GM12878 (cell line): Measurements from ENCODE around the gene TRIM69. TPM values are rescaled to one million over a fixed set of nuclear protein-coding genes. Genes with fewer than 3 reads are reported as not detected.

Experiments used
- ATAC-seq: fragments of 200-7000 bp; cut with Tn5 transposase; 3 replicates; pipeline ENCODE4 v1.9.1; 2020; ENCODE audit warnings: mild to moderate bottlenecking, moderate library complexity
- Bru-seq: library from RNA; stranded (reverse); fragments of 400-500 nt; gene quantifications from one replicate; lab custom pipeline; 2021; lab: Mats Ljungman, UMichigan
- BruChase-seq, 2 experiments: library from RNA; stranded (reverse); fragments of 400-500 nt; gene quantifications; one replicate each; lab custom pipeline; 2021; lab: Mats Ljungman, UMichigan
- BruUV-seq: library from RNA; stranded (reverse); fragments of 400-500 nt; replicated peaks from 2 replicates; lab custom pipeline; 2021; lab: Mats Ljungman, UMichigan
- CTCF ChIA-PET: fragments of 300-600 bp; sonication (Branson Sonifier 250); formaldehyde crosslinking; extraction: SDS; loops from one replicate; lab custom pipeline; 2021; ENCODE audit warnings: inconsistent platforms; lab: Yijun Ruan, JAX
- POLR2A ChIA-PET: fragments of 350-600 bp; formaldehyde crosslinking; extraction: SDS; loops from one replicate; lab custom pipeline; 2021; ENCODE audit warnings: inconsistent platforms; lab: Charles Lee
- RAD21 ChIA-PET: fragments of 300-600 bp; sonication (Branson Sonifier 250); formaldehyde crosslinking; loops from one replicate; lab custom pipeline; 2023; ENCODE audit warnings: antibody characterized with exemption; ENCODE audit not compliant: unreplicated experiment; lab: Charles Lee
- SMC1A ChIA-PET: fragments of 300-600 bp; sonication (Branson Sonifier 250); formaldehyde crosslinking; loops from one replicate; lab custom pipeline; 2023; ENCODE audit not compliant: unreplicated experiment, uncharacterized antibody; lab: Charles Lee
- DNase-seq: peaks from one replicate; pipeline ENCODE4 v3.0.0-alpha.2; 2011; ENCODE audit warnings: low read depth, low spot score
- FAIRE-seq: peaks from 3 replicates; lab custom pipeline; 2011; peaks lifted over from hg19 to GRCh38; lab: Jason Lieb, UNC
- H2AFZ ChIP-seq: 2 replicates; pipeline ENCODE4 v1.6.0; 2011; ENCODE audit warnings: low read depth, low read length, control low read depth; ENCODE audit not compliant: control insufficient read depth
- H3K27ac ChIP-seq: 2 replicates; pipeline ENCODE4 v1.5.1; 2011; ENCODE audit warnings: control low read depth; ENCODE audit not compliant: control insufficient read depth, insufficient read depth
- H3K27me3 ChIP-seq, 2 experiments: replicated peaks in 1 of 2; 2 replicates each; pipeline versions ENCODE4 v1.6.0 to v1.6.1; 2011; ENCODE audit warnings: low read length in 1 of 2; ENCODE audit not compliant: control insufficient read depth in 2 of 2, insufficient read depth in 2 of 2
- H3K36me3 ChIP-seq, 2 experiments: 2 replicates each; pipeline ENCODE4 v1.5.1; 2011; ENCODE audit warnings: low read length in 1 of 2; ENCODE audit not compliant: control insufficient read depth in 2 of 2, insufficient read depth in 2 of 2
- H3K4me1 ChIP-seq: 2 replicates; pipeline ENCODE4 v1.6.1; 2011; ENCODE audit warnings: mild to moderate bottlenecking, low read length, moderate library complexity, mixed read lengths; ENCODE audit not compliant: control insufficient read depth, insufficient read depth
- H3K4me2 ChIP-seq: 2 replicates; pipeline ENCODE4 v1.6.0; 2011; ENCODE audit warnings: control low read depth; ENCODE audit not compliant: control insufficient read depth, insufficient read depth
- H3K4me3 ChIP-seq: fragments of 200-600 bp; sonication (generic); 2 replicates; pipeline ENCODE4 v1.5.1; 2016
- H3K79me2 ChIP-seq: 2 replicates; pipeline ENCODE4 v1.6.0; 2011; ENCODE audit warnings: low read length; ENCODE audit not compliant: control insufficient read depth, insufficient read depth
- H3K9ac ChIP-seq: 2 replicates; pipeline ENCODE4 v1.8.0; 2011; ENCODE audit warnings: low read length, control low read depth, mixed read lengths; ENCODE audit not compliant: control insufficient read depth, insufficient read depth
- H3K9me3 ChIP-seq: replicated peaks from 3 replicates; pipeline ENCODE4 v1.5.1; 2011; ENCODE audit warnings: mild to moderate bottlenecking, low read length; ENCODE audit not compliant: control insufficient read depth, insufficient read depth
- H4K20me1 ChIP-seq: 2 replicates; pipeline ENCODE4 v1.6.0; 2011; ENCODE audit not compliant: control insufficient read depth, insufficient read depth
- CREB1 ChIP-seq: IDR thresholded peaks from 2 replicates; pipeline ENCODE4 v1.6.1; 2012; ENCODE audit warnings: low read depth, mild to moderate bottlenecking, inconsistent platforms
- MTA3 ChIP-seq: IDR thresholded peaks from 2 replicates; pipeline ENCODE4 v1.6.1; 2012; ENCODE audit warnings: low read length, inconsistent platforms, borderline replicate concordance
- NKRF ChIP-seq: fragments of 450-650 bp; conservative IDR thresholded peaks from 2 replicates; pipeline ENCODE4 v1.6.1; 2017; ENCODE audit warnings: mild to moderate bottlenecking, moderate library complexity
- POLR2A ChIP-seq: IDR thresholded peaks from 2 replicates; pipeline ENCODE4 v1.6.1; 2011; ENCODE audit warnings: low read depth, mild to moderate bottlenecking, low read length
- POU2F2 ChIP-seq: IDR thresholded peaks from 3 replicates; pipeline ENCODE4 v1.6.1; 2011; ENCODE audit warnings: low read depth, mild to moderate bottlenecking, low read length, borderline replicate concordance
- TAF1 ChIP-seq: IDR thresholded peaks from 2 replicates; pipeline ENCODE4 v1.6.1; 2011; ENCODE audit warnings: mild to moderate bottlenecking, low read depth, low read length, borderline replicate concordance
- ZZZ3 ChIP-seq: IDR thresholded peaks from 2 replicates; pipeline ENCODE4 v1.6.1; 2011; ENCODE audit warnings: low read depth; ENCODE audit not compliant: control insufficient read depth, insufficient read length
- WGBS: methylation state at CpG from one replicate; pipeline ENCODE4 v1.1.6; 2016; ENCODE audit warnings: low lambda C conversion rate; ENCODE audit not compliant: insufficient replicate concordance, insufficient coverage; ENCODE audit errors: missing lambda C conversion rate; 5-methylcytosine and 5-hydroxymethylcytosine counted together
- in situ Hi-C: fragments of 300-500 bp; cut with MboI; formaldehyde crosslinking; loops from 9 replicates; pipeline ENCODE4 v1.14.3; 2018; ENCODE audit warnings: mixed read lengths
- intact Hi-C: fragments of 100-400 bp; cut with micrococcal nuclease; formaldehyde crosslinking; loops from one replicate; pipeline ENCODE4 v1.14.2; 2022; ENCODE audit not compliant: unreplicated experiment
- long read RNA-seq, 2 experiments: library from polyadenylated mRNA; unstranded; transcript quantifications; one replicate each; pipeline ENCODE4 v2.0.0, GENCODE V29; 2019 to 2020
- polyA minus RNA-seq, 3 experiments: library from RNA; depleted of rRNA, polyadenylated mRNA; stranded (reverse); fragments of >200 nt; gene quantifications; 2 replicates each; pipeline ENCODE4 v1.2.3, GENCODE V29; 2011
- polyA plus RNA-seq, 11 experiments: library from polyadenylated mRNA; depleted of rRNA in 4 of 11; unstranded in 6 of 11; stranded (reverse) in 5 of 11; fragments of >200 nt; fragmentation: Nextera tagmentation in 4 of 11; fragmentation: Illumina TruSeq in 1 of 11; extraction: Ambion mirVana in 4 of 11; extraction: Trizol in 1 of 11; gene quantifications; 1 replicate in 1 of 11; 2 replicates in 10 of 11; pipeline versions ENCODE4 v1.2.1 to v1.2.3, GENCODE V29; 2011 to 2016; ENCODE audit warnings: inconsistent platforms in 2 of 11, missing spikeins in 2 of 11, low read depth in 1 of 11
- total RNA-seq, 4 experiments: library from RNA; depleted of rRNA in 3 of 4; stranded (reverse); fragments of >200 nt in 3 of 4; fragmentation: Illumina TruSeq in 1 of 4; extraction: Trizol in 1 of 4; gene quantifications; 2 replicates each; pipeline versions ENCODE4 v1.2.1 to v1.2.3, GENCODE V29; 2013 to 2021
- TF ChIP-seq, protein P1 (sequence below): fragments of 450-650 bp; IDR thresholded peaks from 2 replicates; pipeline ENCODE4 v1.6.1; 2018; ENCODE audit warnings: mild to moderate bottlenecking, low read depth, moderate library complexity; ENCODE audit not compliant: partially characterized antibody

The TRIM69 gene, protein sequence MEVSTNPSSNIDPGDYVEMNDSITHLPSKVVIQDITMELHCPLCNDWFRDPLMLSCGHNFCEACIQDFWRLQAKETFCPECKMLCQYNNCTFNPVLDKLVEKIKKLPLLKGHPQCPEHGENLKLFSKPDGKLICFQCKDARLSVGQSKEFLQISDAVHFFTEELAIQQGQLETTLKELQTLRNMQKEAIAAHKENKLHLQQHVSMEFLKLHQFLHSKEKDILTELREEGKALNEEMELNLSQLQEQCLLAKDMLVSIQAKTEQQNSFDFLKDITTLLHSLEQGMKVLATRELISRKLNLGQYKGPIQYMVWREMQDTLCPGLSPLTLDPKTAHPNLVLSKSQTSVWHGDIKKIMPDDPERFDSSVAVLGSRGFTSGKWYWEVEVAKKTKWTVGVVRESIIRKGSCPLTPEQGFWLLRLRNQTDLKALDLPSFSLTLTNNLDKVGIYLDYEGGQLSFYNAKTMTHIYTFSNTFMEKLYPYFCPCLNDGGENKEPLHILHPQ
- 15.1 and 16.3 TPM in 2 replicates for total RNA-seq (2013; cell fraction: nucleolus; rRNA removed)
- total RNA-seq (2014; rRNA removed), result 29.5 and 35.0 TPM in 2 replicates
- total RNA-seq (2014; rRNA removed; fragmentation: Illumina TruSeq; extraction: Trizol), result 38.7 and 43.6 TPM in 2 replicates
- 48.8 and 50.7 TPM in 2 replicates for total RNA-seq (2021)
- polyA plus RNA-seq (2011; ENCODE audit: low read depth), result 28.8 TPM
- 52.7 and 73.6 TPM in 2 replicates for polyA plus RNA-seq (2011; rRNA removed)
- polyA plus RNA-seq (2011; cell fraction: cytosol; rRNA removed), result 24.7 and 25.5 TPM in 2 replicates
- polyA plus RNA-seq (2011; cell fraction: nucleus; rRNA removed), result 17.8 and 22.2 TPM in 2 replicates
- polyA plus RNA-seq (2012), result 33.7 and 47.6 TPM in 2 replicates
- 46.8 and 57.8 TPM in 2 replicates for polyA plus RNA-seq (2014; fragmentation: Illumina TruSeq; extraction: Trizol)
- 10 to 100 TPM; 11.2 to 20.4 TPM for polyA plus RNA-seq (2014; fragmentation: Nextera tagmentation; extraction: Ambion mirVana)
- polyA plus RNA-seq (2014; rRNA removed), result 32.4 and 37.8 TPM in 2 replicates
- polyA plus RNA-seq (2016; fragmentation: Nextera tagmentation; extraction: Ambion mirVana), result 10 to 100 TPM; 36.9 to 44.9 TPM
- polyA minus RNA-seq (2011; rRNA and poly(A)+ RNA removed), result 42.7 and 56.3 TPM in 2 replicates
- 16.0 and 18.2 TPM in 2 replicates for polyA minus RNA-seq (2011; cell fraction: cytosol; rRNA and poly(A)+ RNA removed)
- 33.6 and 42.5 TPM in 2 replicates for polyA minus RNA-seq (2011; cell fraction: nucleus; rRNA and poly(A)+ RNA removed)
- Bru-seq, nascent RNA, result percentile 65 among the genes with signal in this experiment
- BruChase-seq, experiment 1, labeled RNA remaining after a 6-hour chase, result percentile 57 among the genes with signal in this experiment
- BruChase-seq, experiment 2, labeled RNA remaining after a 2-hour chase, result percentile 62 among the genes with signal in this experiment
- long read RNA-seq, experiment 1, transcript TRIM69-207 (2 exons, 3,190 nt), result major isoform, 17 of 19 reads
- long read RNA-seq, experiment 1, partial matches to known transcripts, result 0 of 19 reads
- long read RNA-seq, experiment 1, other reads (novel, unspliced or antisense), result 1 of 19 reads
- long read RNA-seq, experiment 2, transcript TRIM69-207 (2 exons, 3,190 nt), result major isoform, 140 of 162 reads
- long read RNA-seq, experiment 2, transcript TRIM69-201 (7 exons, 1,901 nt), result minor isoform, 6 of 162 reads
- long read RNA-seq, experiment 2, partial matches to known transcripts, result 1 of 162 reads
- long read RNA-seq, experiment 2, other reads (novel, unspliced or antisense), result 13 of 162 reads

DNA sequence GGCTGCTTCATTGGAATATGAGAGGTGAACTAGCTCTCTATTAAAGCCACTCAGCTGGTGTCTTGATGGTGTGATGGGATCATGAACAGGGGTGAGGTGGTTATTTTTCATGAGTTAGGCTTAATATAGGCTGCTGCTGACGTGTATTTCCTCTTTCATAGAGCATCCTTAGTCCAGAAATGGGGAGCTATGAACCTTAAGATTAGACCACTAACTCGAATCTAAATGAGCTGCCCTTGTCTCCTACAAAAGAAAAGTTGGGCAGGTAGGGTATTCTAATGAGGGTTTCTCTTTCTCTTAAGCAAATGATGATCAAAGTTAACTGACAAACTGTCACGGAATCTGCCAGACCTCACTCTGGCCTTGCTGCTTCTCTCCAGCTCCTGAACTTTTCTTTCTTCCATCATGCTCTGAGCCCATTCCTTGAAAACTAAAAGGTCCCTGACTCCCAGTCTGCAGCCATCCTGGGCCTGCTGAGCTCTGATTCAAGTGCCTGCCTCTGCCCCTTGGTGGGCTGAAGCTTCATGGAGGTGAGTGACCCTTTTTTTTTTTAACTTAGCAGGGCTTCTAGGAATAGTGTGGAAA is at the start of gene TRIM69:
TRIM69 (plus strand) TSS at position 348 of the 585 bp plus-strand sequence; CDS start at position 525, 177 bp downstream.
- intact Hi-C loops (loop anchor here (2.0 to 5.0 kb wide), 2 partner anchors 73 to 144 kb away; partner anchors contain the start of gene SPG11), in situ Hi-C loops (loop anchor here (5.0 kb wide), 1 partner anchor 144 kb away; no protein-coding TSS in a partner anchor)
- DNase-seq, result no peak
- Histone ChIP-seq H3K36me3 (peaks cover 0 to 12% of the 10 kb centered on the region in 2 experiments; a peak in 3 of 4 replicates), H3K9me3 (no peaks in the 10 kb centered on the region), H3K4me2 (peak within 1 kb of the TSS; percentile 61), H3K4me1 (peaks cover 33% of the 10 kb centered on the region), H3K27me3 (no peaks in the 10 kb centered on the region), H3K79me2 (peaks cover 66% of the 10 kb centered on the region), H3K4me3 (peak within 1 kb of the TSS; percentile 73), H3K9ac (peak within 1 kb of the TSS; percentile 80), H3K27ac (peak within 1 kb of the TSS; percentile 81), H4K20me1 (no peaks in the 10 kb centered on the region), H2AFZ (peak within 1 kb of the TSS; percentile 53)
- BruUV-seq, result TSS peak; percentile 59
- WGBS, result 2% methylated on average over 3 of the region's 3 CpGs
- ChIA-PET SMC1A (interaction anchor here (0.6 to 16.1 kb wide), 36 partner anchors 9 to 832 kb away, joined by 3 to 637 read pairs (median 4); partner anchors contain the start of genes B2M, EIF3J, PATL2 and SPG11), RAD21 (interaction anchor here (0.6 to 19.7 kb wide), 24 partner anchors 8 to 446 kb away, joined by 3 to 680 read pairs (median 9); partner anchors contain the start of genes B2M, PATL2 and SPG11), CTCF (interaction anchor here (0.7 to 9.8 kb wide), 34 partner anchors 8 to 631 kb away, joined by 3 to 454 read pairs (median 5); partner anchors contain the start of genes B2M, PATL2 and SPG11), POLR2A (interaction anchor here (0.5 to 13.7 kb wide), 14 partner anchors 19 to 591 kb away, joined by 3 to 718 read pairs (median 6); partner anchors contain the start of genes B2M, PATL2 and SPG11)
- TF ChIP-seq POLR2A (no peak), ZZZ3 (no peak), POU2F2 (0 out of 3 replicates have a peak, but pooled peaks have one; percentile 8), CREB1 (peak; percentile 41; the same call in 1 of the 2 replicates), TAF1 (0 out of 2 replicates have a peak, but pooled peaks have one; percentile 18), MTA3 (no peak), NKRF (no peak)
- TF ChIP-seq, protein P1, sequence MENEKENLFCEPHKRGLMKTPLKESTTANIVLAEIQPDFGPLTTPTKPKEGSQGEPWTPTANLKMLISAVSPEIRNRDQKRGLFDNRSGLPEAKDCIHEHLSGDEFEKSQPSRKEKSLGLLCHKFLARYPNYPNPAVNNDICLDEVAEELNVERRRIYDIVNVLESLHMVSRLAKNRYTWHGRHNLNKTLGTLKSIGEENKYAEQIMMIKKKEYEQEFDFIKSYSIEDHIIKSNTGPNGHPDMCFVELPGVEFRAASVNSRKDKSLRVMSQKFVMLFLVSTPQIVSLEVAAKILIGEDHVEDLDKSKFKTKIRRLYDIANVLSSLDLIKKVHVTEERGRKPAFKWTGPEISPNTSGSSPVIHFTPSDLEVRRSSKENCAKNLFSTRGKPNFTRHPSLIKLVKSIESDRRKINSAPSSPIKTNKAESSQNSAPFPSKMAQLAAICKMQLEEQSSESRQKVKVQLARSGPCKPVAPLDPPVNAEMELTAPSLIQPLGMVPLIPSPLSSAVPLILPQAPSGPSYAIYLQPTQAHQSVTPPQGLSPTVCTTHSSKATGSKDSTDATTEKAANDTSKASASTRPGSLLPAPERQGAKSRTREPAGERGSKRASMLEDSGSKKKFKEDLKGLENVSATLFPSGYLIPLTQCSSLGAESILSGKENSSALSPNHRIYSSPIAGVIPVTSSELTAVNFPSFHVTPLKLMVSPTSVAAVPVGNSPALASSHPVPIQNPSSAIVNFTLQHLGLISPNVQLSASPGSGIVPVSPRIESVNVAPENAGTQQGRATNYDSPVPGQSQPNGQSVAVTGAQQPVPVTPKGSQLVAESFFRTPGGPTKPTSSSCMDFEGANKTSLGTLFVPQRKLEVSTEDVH, result no peak
- peak; percentile 49 for ATAC-seq
- no peak for FAIRE-seq
